Naive thymus-derived CD8-positive, alpha-beta T cell (primary cell): Measurements from ENCODE around the gene AJAP1. TPM values are rescaled to one million over a fixed set of nuclear protein-coding genes. Genes with fewer than 3 reads are reported as not detected.
"Not testable (repeated sequence)": the region's sequence is repeated elsewhere in the genome, so short reads cannot be mapped to it uniquely, and the experiment has no call there.

Source experiments
- ATAC-seq, 2 donors: fragments of 150-1000 bp; cut with Tn5 transposase in 1 of 2; sonication (Bioruptor Pico), chemical (Tn5 transposase) in 1 of 2; 1 replicate in 1 of 2; 2 replicates in 1 of 2; pipeline ENCODE4 v1.10.0; 2021; ENCODE audit warnings: mild to moderate bottlenecking in 2 of 2, moderate library complexity in 2 of 2
- POLR2A ChIA-PET: fragments of 350-600 bp; sonication (Branson Sonifier 250); formaldehyde crosslinking; loops from one replicate; lab custom pipeline; 2021; ENCODE audit warnings: antibody characterized with exemption; lab: Charles Lee
- DNase-seq, 10 donors: peaks; one replicate each; pipeline versions ENCODE4 v3.0.0 to v3.0.0-alpha.2; 2020 to 2022
- H3K27ac Mint-ChIP-seq, 10 donors: one replicate each; pipeline ENCODE4 v1.8.0; 2020 to 2022; ENCODE audit warnings: mild to moderate bottlenecking in 10 of 10, mixed read lengths in 10 of 10, moderate library complexity in 4 of 10, inconsistent platforms in 1 of 10
- H3K27me3 Mint-ChIP-seq, 5 donors: one replicate each; pipeline ENCODE4 v1.8.0; 2021 to 2022; ENCODE audit warnings: mixed read lengths in 5 of 5
- H3K36me3 Mint-ChIP-seq, 3 donors: one replicate each; pipeline ENCODE4 v1.8.0; 2020 to 2022; ENCODE audit warnings: mixed read lengths in 3 of 3, mild to moderate bottlenecking in 2 of 3, inconsistent platforms in 1 of 3
- H3K4me1 Mint-ChIP-seq, 4 donors: one replicate each; pipeline ENCODE4 v1.8.0; 2021 to 2022; ENCODE audit warnings: mixed read lengths in 4 of 4
- H3K4me3 Mint-ChIP-seq, 10 donors: one replicate each; pipeline ENCODE4 v1.8.0; 2020 to 2022; ENCODE audit warnings: mild to moderate bottlenecking in 10 of 10, mixed read lengths in 10 of 10, moderate library complexity in 6 of 10, inconsistent platforms in 1 of 10
- H3K9me3 Mint-ChIP-seq, 9 donors: one replicate each; pipeline ENCODE4 v1.8.0; 2020 to 2022; ENCODE audit warnings: mixed read lengths in 9 of 9, mild to moderate bottlenecking in 3 of 9, inconsistent platforms in 1 of 9, moderate library complexity in 1 of 9
- polyA plus RNA-seq, 3 donors: library from polyadenylated mRNA; unstranded; fragments of 300-500 nt; fragmentation: Illumina TruSeq; gene quantifications; one replicate each; pipeline ENCODE4 v1.2.3, GENCODE V29; 2021
- total RNA-seq, 8 experiments: library from RNA in 2 of 8; stranded (reverse) in 2 of 8; gene quantifications; one replicate each; pipeline ENCODE4 v1.2.3 and lab custom pipeline; 2021 to 2026

AJAP1 gene
- total and polyA plus RNA-seq, 5 experiments from 2014 or later: 0.01 to 0.21 (median 0.11) TPM; not detected in 2

- Mint-ChIP-seq H3K9me3 (peaks cover 0 to 2% (median 0%) of the 10 kb centered on the region in 9 donors), H3K27me3 (peaks cover 17 to 63% (median 19%) of the 10 kb centered on the region in 5 donors), H3K27ac (no peak overlapping the region), H3K4me1 (peaks cover 2 to 12% (median 8%) of the 10 kb centered on the region in 4 donors), H3K4me3 (no peak overlapping the region), H3K36me3 (no peaks in the 10 kb centered on the region)
- no peak for ATAC-seq
- peak in 1 of 10 donors; percentile 44 for DNase-seq
- POLR2A ChIA-PET: no interaction called here
These were observed 9.7 kb downstream of the AJAP1 start for GRCh38 chr1:4664095-4664494.

GRCh38 chr1:4664606-4665005 lies 10.2 kb downstream of the AJAP1 start:
- ATAC-seq: no peak
- no peak overlapping the region for H3K4me3 Mint-ChIP-seq
- peaks cover 2 to 12% (median 8%) of the 10 kb centered on the region in 4 donors for H3K4me1 Mint-ChIP-seq
- peaks cover 12 to 58% (median 16%) of the 10 kb centered on the region in 5 donors for H3K27me3 Mint-ChIP-seq
- H3K27ac Mint-ChIP-seq: peak overlapping the region in 1 of 10 donors; percentile 53
- DNase-seq: no peak
- no peaks in the 10 kb centered on the region for H3K36me3 Mint-ChIP-seq
- H3K9me3 Mint-ChIP-seq: peaks cover 0 to 2% (median 0%) of the 10 kb centered on the region in 9 donors
- POLR2A ChIA-PET: no interaction called here

GRCh38 chr1:4665456-4665855 lies 11.0 kb downstream of the AJAP1 start:
- H3K4me1 Mint-ChIP-seq: peaks cover 2 to 9% (median 5%) of the 10 kb centered on the region in 4 donors
- ATAC-seq: no peak

DNA sequence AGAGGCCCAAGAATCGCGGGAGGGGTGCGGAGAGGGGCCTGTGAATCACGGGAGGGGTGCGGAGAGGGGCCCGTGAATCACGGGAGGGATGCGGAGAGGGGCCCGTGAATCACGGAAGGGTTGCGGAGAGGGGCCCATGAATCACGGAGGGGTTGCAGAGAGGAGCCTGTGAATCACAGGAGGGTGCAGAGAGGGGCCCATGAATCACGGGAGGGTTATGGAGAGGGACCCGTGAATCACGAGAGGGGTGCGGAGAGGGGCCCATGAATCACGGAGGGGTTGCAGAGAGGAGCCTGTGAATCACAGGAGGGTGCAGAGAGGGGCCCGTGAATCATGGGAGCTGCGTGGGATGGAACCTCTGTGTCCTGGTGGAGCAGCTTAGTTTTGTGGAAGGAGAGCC lies 12.3 kb downstream of the AJAP1 start:
- H3K27ac Mint-ChIP-seq, H3K4me1 Mint-ChIP-seq, H3K9me3 Mint-ChIP-seq, ATAC-seq, DNase-seq, H3K36me3 Mint-ChIP-seq, POLR2A ChIA-PET: not testable (repeated sequence)
- Mint-ChIP-seq H3K27me3 (peaks cover 3 to 40% (median 14%) of the 10 kb centered on the region in 5 donors), H3K4me3 (peak overlapping the region in 1 of 10 donors; percentile 15)

More at GRCh38 chr1:4665456-4665855, 11.0 kb downstream of the AJAP1 start:
- Mint-ChIP-seq H3K9me3 (peaks cover 0 to 2% (median 0%) of the 10 kb centered on the region in 9 donors), H3K4me3 (no peak overlapping the region), H3K36me3 (no peaks in the 10 kb centered on the region), H3K27me3 (peaks cover 4 to 50% (median 14%) of the 10 kb centered on the region in 5 donors), H3K27ac (peak overlapping the region in 1 of 10 donors; percentile 84)
- no peak for DNase-seq
- POLR2A ChIA-PET: no interaction called here

DNA sequence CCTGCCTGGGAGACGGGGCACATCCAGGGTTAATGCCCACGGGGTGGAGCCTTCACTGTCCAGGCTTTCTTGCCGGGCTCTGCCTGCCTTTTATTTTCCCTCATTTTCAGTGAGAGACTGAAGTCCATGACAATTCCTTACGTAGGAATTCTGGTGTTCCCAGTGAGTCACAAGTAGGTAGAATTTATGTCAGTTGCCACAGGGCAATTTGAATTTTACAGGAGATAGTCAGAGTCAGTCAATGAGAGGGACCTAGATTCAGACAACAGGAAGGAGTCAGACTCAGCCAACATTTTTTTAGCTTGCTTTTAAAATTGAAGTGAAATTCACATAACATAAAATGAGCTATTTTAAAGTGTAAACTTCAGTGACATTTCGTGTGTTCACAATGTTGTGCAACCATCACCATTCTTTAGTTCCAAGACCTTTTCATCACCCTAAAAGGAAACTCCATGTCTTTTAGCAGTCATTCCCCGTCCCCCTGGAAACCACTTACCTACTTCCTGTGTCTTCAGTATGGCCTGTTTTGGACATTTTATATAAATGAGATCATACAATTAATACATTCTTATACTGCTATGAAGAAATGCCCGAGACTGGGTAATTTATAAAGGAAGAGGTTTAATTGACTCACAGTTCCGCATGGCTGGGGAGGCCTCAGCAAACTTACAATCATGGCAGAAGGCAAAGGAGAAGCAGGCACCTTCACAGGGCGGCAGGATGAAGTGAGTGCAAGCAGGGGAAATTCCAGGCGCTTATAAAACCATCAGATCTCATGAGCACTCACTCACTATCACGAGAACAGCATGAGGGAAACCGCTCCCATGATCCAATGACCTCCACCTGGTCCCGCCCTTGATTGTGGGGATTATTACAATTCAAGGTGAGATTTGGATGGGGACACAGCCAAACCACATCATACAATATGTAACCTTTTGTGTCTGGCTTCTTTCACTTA lies 14.6 kb downstream of the AJAP1 start:
- H3K4me3 Mint-ChIP-seq: no peak overlapping the region
- H3K27me3 Mint-ChIP-seq: peaks cover 0 to 20% (median 4%) of the 10 kb centered on the region in 5 donors

GRCh38 chr1:4670265-4670664 lies 15.9 kb downstream of the AJAP1 start:
- POLR2A ChIA-PET: no interaction called here
- peaks cover 0 to 2% (median 0%) of the 10 kb centered on the region in 4 donors for H3K4me1 Mint-ChIP-seq
- ATAC-seq: no peak
- H3K27ac Mint-ChIP-seq: no peak overlapping the region
- no peak overlapping the region for H3K4me3 Mint-ChIP-seq
- H3K36me3 Mint-ChIP-seq: no peaks in the 10 kb centered on the region
- H3K27me3 Mint-ChIP-seq: peaks cover 0 to 24% (median 4%) of the 10 kb centered on the region in 5 donors
- peaks cover 0 to 2% (median 0%) of the 10 kb centered on the region in 9 donors for H3K9me3 Mint-ChIP-seq
- no peak for DNase-seq

More for the DNA sequence above, 14.6 kb downstream of the AJAP1 start:
- Mint-ChIP-seq H3K27ac (no peak overlapping the region), H3K4me1 (peaks cover 0 to 2% (median 0%) of the 10 kb centered on the region in 4 donors), H3K36me3 (no peaks in the 10 kb centered on the region), H3K9me3 (peaks cover 0 to 2% (median 0%) of the 10 kb centered on the region in 9 donors)
- ATAC-seq (no peak), DNase-seq (no peak)
- POLR2A ChIA-PET: no interaction called here

GRCh38 chr1:4671828-4672227 lies 17.4 kb downstream of the AJAP1 start:
- no peak for DNase-seq
- no peak overlapping the region for H3K4me3 Mint-ChIP-seq
- H3K27me3 Mint-ChIP-seq: peaks cover 0 to 21% (median 7%) of the 10 kb centered on the region in 5 donors
- POLR2A ChIA-PET: no interaction called here
- no peak overlapping the region for H3K27ac Mint-ChIP-seq
- no peaks in the 10 kb centered on the region for H3K36me3 Mint-ChIP-seq
- H3K4me1 Mint-ChIP-seq: no peaks in the 10 kb centered on the region
- H3K9me3 Mint-ChIP-seq: peaks cover 0 to 5% (median 0%) of the 10 kb centered on the region in 9 donors
- ATAC-seq: no peak

- Mint-ChIP-seq H3K36me3 (no peaks in the 10 kb centered on the region), H3K27me3 (peaks cover 0 to 19% (median 3%) of the 10 kb centered on the region in 5 donors), H3K4me1 (no peaks in the 10 kb centered on the region), H3K9me3 (peaks cover 0 to 13% (median 7%) of the 10 kb centered on the region in 9 donors), H3K27ac (no peak overlapping the region), H3K4me3 (no peak overlapping the region)
- POLR2A ChIA-PET: no interaction called here
- DNase-seq: no peak
- ATAC-seq: no peak
These were observed 19.1 kb downstream of the AJAP1 start for GRCh38 chr1:4673494-4673893.

DNA sequence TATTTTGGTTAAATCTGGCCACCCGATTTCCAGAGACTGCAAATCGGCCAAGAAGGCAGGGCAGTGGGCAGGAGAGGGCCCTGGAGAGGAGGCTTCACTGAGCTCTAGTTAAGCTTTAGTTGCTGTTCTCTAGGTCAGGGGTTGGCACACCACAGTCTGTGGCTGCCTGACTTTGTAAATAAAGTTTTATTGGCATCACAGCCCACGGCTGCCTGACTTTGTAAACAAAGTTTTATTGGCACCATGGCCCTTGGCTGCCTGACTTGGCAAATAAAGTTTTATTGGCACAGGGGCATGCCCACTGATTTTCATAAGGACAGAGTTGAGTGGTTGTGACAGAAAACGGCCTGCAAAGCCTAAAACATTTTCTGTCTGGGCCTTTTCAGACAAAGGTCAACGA lies 19.7 kb downstream of the AJAP1 start:
- Mint-ChIP-seq H3K36me3 (no peaks in the 10 kb centered on the region), H3K27me3 (peaks cover 0 to 19% (median 3%) of the 10 kb centered on the region in 5 donors), H3K4me1 (no peaks in the 10 kb centered on the region), H3K4me3 (no peak overlapping the region), H3K27ac (no peak overlapping the region), H3K9me3 (peaks cover 0 to 18% (median 13%) of the 10 kb centered on the region in 9 donors)
- ATAC-seq: no peak
- POLR2A ChIA-PET: no interaction called here
- DNase-seq: no peak

- POLR2A ChIA-PET: no interaction called here
- Mint-ChIP-seq H3K4me1 (no peaks in the 10 kb centered on the region), H3K9me3 (peaks cover 0 to 23% (median 15%) of the 10 kb centered on the region in 9 donors), H3K4me3 (no peak overlapping the region), H3K27me3 (peaks cover 0 to 19% (median 3%) of the 10 kb centered on the region in 5 donors), H3K27ac (no peak overlapping the region), H3K36me3 (no peaks in the 10 kb centered on the region)
- DNase-seq (no peak), ATAC-seq (no peak)
These were observed 20.3 kb downstream of the AJAP1 start for GRCh38 chr1:4674676-4675075.

- DNase-seq (no peak), ATAC-seq (no peak)
- Mint-ChIP-seq H3K27ac (no peak overlapping the region), H3K36me3 (no peaks in the 10 kb centered on the region), H3K4me1 (no peaks in the 10 kb centered on the region), H3K9me3 (peaks cover 3 to 32% (median 18%) of the 10 kb centered on the region in 9 donors), H3K27me3 (peaks cover 0 to 19% (median 3%) of the 10 kb centered on the region in 5 donors), H3K4me3 (no peak overlapping the region)
- POLR2A ChIA-PET: no interaction called here
These were observed 21.2 kb downstream of the AJAP1 start for GRCh38 chr1:4675454-4676186.

DNA sequence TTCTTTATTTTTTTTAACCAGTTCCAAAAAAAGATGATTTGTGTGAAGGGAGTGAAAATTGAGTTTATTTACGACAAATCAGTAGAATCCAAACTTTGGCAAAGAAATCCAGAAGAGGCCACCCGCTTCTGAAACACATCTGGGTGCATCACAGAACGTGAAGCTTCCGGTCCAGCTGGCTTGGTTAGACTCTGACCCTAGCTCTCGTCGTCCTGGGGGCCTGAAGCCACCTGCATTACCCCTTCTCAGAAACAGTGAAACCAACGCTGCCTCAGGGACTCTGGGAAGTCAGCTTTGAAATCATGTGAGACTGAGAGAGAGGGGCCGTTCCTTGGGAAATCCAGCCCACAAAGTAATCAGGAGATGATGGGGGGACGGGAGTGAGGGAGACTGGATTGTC lies 21.8 kb downstream of the AJAP1 start:
- ATAC-seq: no peak
- DNase-seq: no peak
- Mint-ChIP-seq H3K27ac (no peak overlapping the region), H3K27me3 (peaks cover 2 to 19% (median 3%) of the 10 kb centered on the region in 5 donors), H3K9me3 (peaks cover 5 to 36% (median 21%) of the 10 kb centered on the region in 9 donors), H3K4me1 (no peaks in the 10 kb centered on the region), H3K4me3 (no peak overlapping the region), H3K36me3 (no peaks in the 10 kb centered on the region)
- POLR2A ChIA-PET: no interaction called here
